ENCODE measurements around the gene PARVA. TPM values are rescaled to one million over a fixed set of nuclear protein-coding genes. Genes with fewer than 3 reads are reported as not detected.

Gene PARVA
- total RNA-seq, 1 experiment from 2014 or later = 31.5 TPM

GRCh38 chr11:12414611-12415010 lies 37.2 kb downstream of the PARVA start:
- no peaks in the 10 kb centered on the region; the same call in 1 of the 2 replicates for H3K9me3 ChIP-seq (ENCODE audit: insufficient read depth, low read depth)
- intact Hi-C loops (cut with micrococcal nuclease; ENCODE audit: unreplicated experiment) = loop anchor here (5.0 to 10.0 kb wide), 2 partner anchors 258 to 480 kb away; partner anchors contain the start of gene TEAD1
- peaks cover 30% of the 10 kb centered on the region for H3K4me1 ChIP-seq (replicated peaks; ENCODE audit: insufficient read depth)
- H3K79me2 ChIP-seq (ENCODE audit: low read depth) = no peaks in the 10 kb centered on the region
- DNase-seq = no peak
- no TSS peak for BruUV-seq (replicated peaks)
- no peak for TF ChIP-seq CTCF (conservative IDR thresholded peaks at IDR 0.05)
- no peak for TF ChIP-seq EZH2 (IDR thresholded peaks at IDR 0.05; ENCODE audit: low read depth)
- no peaks in the 10 kb centered on the region for H3K36me3 ChIP-seq (ENCODE audit: low read depth)
- no peak overlapping the region for H3K4me2 ChIP-seq
- H3K4me3 ChIP-seq = no peak overlapping the region
- ChIA-PET CTCF (no interaction called here), POLR2A (ENCODE audit: unreplicated experiment) (no interaction called here)
- no peak overlapping the region for H3K27ac ChIP-seq
- H3F3A ChIP-seq (ENCODE audit: insufficient read depth, low read depth) = peaks cover 8% of the 10 kb centered on the region; the same call in 1 of the 2 replicates
- H3K27me3 ChIP-seq (ENCODE audit: insufficient read depth, low read depth) = no peaks in the 10 kb centered on the region
- no peaks in the 10 kb centered on the region for H3K9me2 ChIP-seq (ENCODE audit: insufficient read depth)
- no peaks in the 10 kb centered on the region for H4K20me1 ChIP-seq (ENCODE audit: insufficient read depth)
- no peak overlapping the region for H2AFZ ChIP-seq

GRCh38 chr11:12415342-12415966 lies 38.1 kb downstream of the PARVA start:
- POLR2A ChIA-PET (ENCODE audit: unreplicated experiment) = interaction anchor here (0.6 kb wide), 1 partner anchor 265 kb away, joined by 5 read pairs; no protein-coding TSS in a partner anchor
- no peaks in the 10 kb centered on the region for H4K20me1 ChIP-seq (ENCODE audit: insufficient read depth)
- H3K9me3 ChIP-seq (ENCODE audit: insufficient read depth, low read depth) = no peaks in the 10 kb centered on the region; the same call in 1 of the 2 replicates
- no peak overlapping the region for H2AFZ ChIP-seq
- BruUV-seq (replicated peaks) = no TSS peak
- TF ChIP-seq CTCF (conservative IDR thresholded peaks at IDR 0.05) (no peak), EZH2 (IDR thresholded peaks at IDR 0.05; ENCODE audit: low read depth) (no peak)
- intact Hi-C loops (cut with micrococcal nuclease; ENCODE audit: unreplicated experiment) = loop anchor here (10.0 kb wide), 1 partner anchor 479 kb away; no protein-coding TSS in a partner anchor
- H3K36me3 ChIP-seq (ENCODE audit: low read depth) = no peaks in the 10 kb centered on the region
- CTCF ChIA-PET = no interaction called here
- H3K4me2 ChIP-seq = no peak overlapping the region
- no peaks in the 10 kb centered on the region for H3K9me2 ChIP-seq (ENCODE audit: insufficient read depth)
- peaks cover 21% of the 10 kb centered on the region for H3K4me1 ChIP-seq (replicated peaks; ENCODE audit: insufficient read depth)
- no peaks in the 10 kb centered on the region for H3K27me3 ChIP-seq (ENCODE audit: insufficient read depth, low read depth)
- no peak overlapping the region for H3K4me3 ChIP-seq
- DNase-seq = no peak
- H3K27ac ChIP-seq = no peak overlapping the region
- peaks cover 8% of the 10 kb centered on the region; the same call in 1 of the 2 replicates for H3F3A ChIP-seq (ENCODE audit: insufficient read depth, low read depth)
- H3K79me2 ChIP-seq (ENCODE audit: low read depth) = no peaks in the 10 kb centered on the region

GRCh38 chr11:12416552-12416951 lies 39.2 kb downstream of the PARVA start:
- BruUV-seq (replicated peaks) = no TSS peak
- no peaks in the 10 kb centered on the region for H3K9me2 ChIP-seq (ENCODE audit: insufficient read depth)
- H3F3A ChIP-seq (ENCODE audit: insufficient read depth, low read depth) = peaks cover 5% of the 10 kb centered on the region; the same call in 1 of the 2 replicates
- no peak overlapping the region for H3K4me2 ChIP-seq
- intact Hi-C loops (cut with micrococcal nuclease; ENCODE audit: unreplicated experiment) = loop anchor here (10.0 kb wide), 1 partner anchor 478 kb away; no protein-coding TSS in a partner anchor
- no peak overlapping the region for H3K4me3 ChIP-seq
- H3K36me3 ChIP-seq (ENCODE audit: low read depth) = no peaks in the 10 kb centered on the region
- no peaks in the 10 kb centered on the region for H3K27me3 ChIP-seq (ENCODE audit: insufficient read depth, low read depth)
- no peaks in the 10 kb centered on the region for H3K79me2 ChIP-seq (ENCODE audit: low read depth)
- CTCF ChIA-PET = no interaction called here
- no peak for DNase-seq
- H2AFZ ChIP-seq = no peak overlapping the region
- no peaks in the 10 kb centered on the region for H4K20me1 ChIP-seq (ENCODE audit: insufficient read depth)
- peaks cover 10% of the 10 kb centered on the region for H3K4me1 ChIP-seq (replicated peaks; ENCODE audit: insufficient read depth)
- POLR2A ChIA-PET (ENCODE audit: unreplicated experiment) = no interaction called here
- H3K9me3 ChIP-seq (ENCODE audit: insufficient read depth, low read depth) = no peaks in the 10 kb centered on the region; the same call in 1 of the 2 replicates
- TF ChIP-seq CTCF (conservative IDR thresholded peaks at IDR 0.05) = no peak
- TF ChIP-seq EZH2 (IDR thresholded peaks at IDR 0.05; ENCODE audit: low read depth) = no peak
- H3K27ac ChIP-seq = no peak overlapping the region
